ENCODE measurements around the gene GSK3B. TPM values are rescaled to one million over a fixed set of nuclear protein-coding genes. Genes with fewer than 3 reads are reported as not detected.

The GSK3B gene
- total and polyA plus RNA-seq, 10 of the 15 experiments (the other 5 are each of a cell fraction or from before 2014, with no cell fraction given) = 8.5 to 49.8 (median 25.5) TPM

DNA sequence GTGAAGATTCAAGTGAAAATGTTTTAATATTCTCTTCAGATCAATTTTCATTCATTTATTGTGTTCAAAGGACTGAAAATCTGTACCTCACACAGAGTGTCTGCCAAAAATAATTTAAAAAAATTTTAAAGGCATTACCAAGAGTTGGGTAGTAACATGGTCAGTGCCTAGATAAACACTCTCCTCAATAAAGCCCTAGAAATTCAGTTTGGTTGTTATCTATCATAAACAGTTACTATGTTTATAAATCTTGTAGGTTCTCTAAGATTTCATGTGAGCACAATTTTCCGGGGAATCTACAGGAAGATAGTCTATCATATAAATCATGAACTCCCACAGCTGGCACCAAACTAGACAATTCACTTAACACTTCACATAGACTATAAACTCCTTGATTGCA, 128.6 kb downstream of the GSK3B start:
- Histone ChIP-seq H3K9me3 (replicated peaks; ENCODE audit: control insufficient read depth, insufficient read depth, low read length) (peaks cover 4% of the 10 kb centered on the region; the same call in 2 of the 3 replicates), H3K4me2 (ENCODE audit: control insufficient read depth, insufficient read depth) (no peak overlapping the region), H3K36me3 (ENCODE audit: control insufficient read depth in 2 of 2, insufficient read depth in 2 of 2, low read length in 1 of 2) (no peaks in the 10 kb centered on the region; a peak in 1 of 4 replicates), H3K27me3 (replicated peaks in 1 of 2; ENCODE audit: control insufficient read depth in 2 of 2, insufficient read depth in 2 of 2, low read length in 1 of 2) (no peaks in the 10 kb centered on the region), H3K4me1 (ENCODE audit: control insufficient read depth, insufficient read depth, low read length) (no peaks in the 10 kb centered on the region), H3K4me3 (no peak overlapping the region), H2AFZ (ENCODE audit: control insufficient read depth, low read depth, low read length) (no peak overlapping the region), H3K79me2 (ENCODE audit: control insufficient read depth, insufficient read depth, low read length) (peaks cover 31% of the 10 kb centered on the region), H4K20me1 (ENCODE audit: control insufficient read depth, insufficient read depth) (no peaks in the 10 kb centered on the region), H3K27ac (ENCODE audit: control insufficient read depth, insufficient read depth) (no peak overlapping the region), H3K9ac (ENCODE audit: control insufficient read depth, insufficient read depth, low read length) (no peak overlapping the region)
- DNase-seq (ENCODE audit: low read depth, low spot score) = no peak
- no peak for ATAC-seq
- ChIA-PET CTCF (no interaction called here), SMC1A (ENCODE audit: uncharacterized antibody, unreplicated experiment) (interaction anchor here (0.9 to 1.0 kb wide), 2 partner anchors 56 kb away, joined by 3 to 5 read pairs; no protein-coding TSS in a partner anchor), RAD21 (ENCODE audit: unreplicated experiment) (no interaction called here), POLR2A (interaction anchor here (1.0 kb wide), 1 partner anchor 15 kb away, joined by 3 read pairs; no protein-coding TSS in a partner anchor)
- intact Hi-C loops (cut with micrococcal nuclease; ENCODE audit: unreplicated experiment) = no loop called here
- FAIRE-seq = no peak
- no peak for TF ChIP-seq NFYB (IDR thresholded peaks at IDR 0.05; ENCODE audit: insufficient read depth, low read depth, low read length)
- TF ChIP-seq, protein P1, sequence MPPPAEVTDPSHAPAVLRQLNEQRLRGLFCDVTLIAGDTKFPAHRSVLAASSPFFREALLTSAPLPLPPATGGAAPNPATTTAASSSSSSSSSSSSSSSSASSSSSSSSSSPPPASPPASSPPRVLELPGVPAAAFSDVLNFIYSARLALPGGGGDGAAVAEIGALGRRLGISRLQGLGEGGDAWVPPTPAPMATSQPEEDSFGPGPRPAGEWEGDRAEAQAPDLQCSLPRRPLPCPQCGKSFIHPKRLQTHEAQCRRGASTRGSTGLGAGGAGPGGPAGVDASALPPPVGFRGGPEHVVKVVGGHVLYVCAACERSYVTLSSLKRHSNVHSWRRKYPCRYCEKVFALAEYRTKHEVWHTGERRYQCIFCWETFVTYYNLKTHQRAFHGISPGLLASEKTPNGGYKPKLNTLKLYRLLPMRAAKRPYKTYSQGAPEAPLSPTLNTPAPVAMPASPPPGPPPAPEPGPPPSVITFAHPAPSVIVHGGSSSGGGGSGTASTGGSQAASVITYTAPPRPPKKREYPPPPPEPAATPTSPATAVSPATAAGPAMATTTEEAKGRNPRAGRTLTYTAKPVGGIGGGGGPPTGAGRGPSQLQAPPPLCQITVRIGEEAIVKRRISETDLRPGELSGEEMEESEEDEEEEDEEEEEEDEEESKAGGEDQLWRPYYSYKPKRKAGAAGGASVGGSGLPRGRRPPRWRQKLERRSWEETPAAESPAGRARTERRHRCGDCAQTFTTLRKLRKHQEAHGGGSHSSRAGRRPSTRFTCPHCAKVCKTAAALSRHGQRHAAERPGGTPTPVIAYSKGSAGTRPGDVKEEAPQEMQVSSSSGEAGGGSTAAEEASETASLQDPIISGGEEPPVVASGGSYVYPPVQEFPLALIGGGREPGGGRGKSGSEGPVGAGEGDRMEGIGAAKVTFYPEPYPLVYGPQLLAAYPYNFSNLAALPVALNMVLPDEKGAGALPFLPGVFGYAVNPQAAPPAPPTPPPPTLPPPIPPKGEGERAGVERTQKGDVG (CRISPR knock-in tag; IDR thresholded peaks at IDR 0.05) = no peak
- TF ChIP-seq LARP7 (IDR thresholded peaks at IDR 0.05) = no peak
- no peak for TF ChIP-seq ZNF274 (IDR thresholded peaks at IDR 0.05; ENCODE audit: insufficient read depth, insufficient read length)
- TF ChIP-seq MTA3 (IDR thresholded peaks at IDR 0.05; ENCODE audit: borderline replicate concordance, low read length) = no peak
- TF ChIP-seq, protein P2, sequence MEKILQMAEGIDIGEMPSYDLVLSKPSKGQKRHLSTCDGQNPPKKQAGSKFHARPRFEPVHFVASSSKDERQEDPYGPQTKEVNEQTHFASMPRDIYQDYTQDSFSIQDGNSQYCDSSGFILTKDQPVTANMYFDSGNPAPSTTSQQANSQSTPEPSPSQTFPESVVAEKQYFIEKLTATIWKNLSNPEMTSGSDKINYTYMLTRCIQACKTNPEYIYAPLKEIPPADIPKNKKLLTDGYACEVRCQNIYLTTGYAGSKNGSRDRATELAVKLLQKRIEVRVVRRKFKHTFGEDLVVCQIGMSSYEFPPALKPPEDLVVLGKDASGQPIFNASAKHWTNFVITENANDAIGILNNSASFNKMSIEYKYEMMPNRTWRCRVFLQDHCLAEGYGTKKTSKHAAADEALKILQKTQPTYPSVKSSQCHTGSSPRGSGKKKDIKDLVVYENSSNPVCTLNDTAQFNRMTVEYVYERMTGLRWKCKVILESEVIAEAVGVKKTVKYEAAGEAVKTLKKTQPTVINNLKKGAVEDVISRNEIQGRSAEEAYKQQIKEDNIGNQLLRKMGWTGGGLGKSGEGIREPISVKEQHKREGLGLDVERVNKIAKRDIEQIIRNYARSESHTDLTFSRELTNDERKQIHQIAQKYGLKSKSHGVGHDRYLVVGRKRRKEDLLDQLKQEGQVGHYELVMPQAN (conservative IDR thresholded peaks at IDR 0.05) = no peak
- TF ChIP-seq IKZF1 (conservative IDR thresholded peaks at IDR 0.05) = no peak
- no peak for TF ChIP-seq STAT3 (IDR thresholded peaks at IDR 0.05; ENCODE audit: low read depth, low read length)
- no peak for TF ChIP-seq CBX3 (IDR thresholded peaks at IDR 0.05; ENCODE audit: borderline replicate concordance, low read depth)
- TF ChIP-seq FOS (IDR thresholded peaks at IDR 0.05; ENCODE audit: borderline replicate concordance, extremely low read depth, insufficient read length) = no peak
- TF ChIP-seq STAT1 (conservative IDR thresholded peaks at IDR 0.05) = no peak
- no peak for TF ChIP-seq HDGF (IDR thresholded peaks at IDR 0.05)
- TF ChIP-seq TCF7 (IDR thresholded peaks at IDR 0.05; ENCODE audit: borderline replicate concordance) = no peak
- in situ Hi-C loops (cut with MboI) = no loop called here
- 100% methylated on average over 1 of the region's 1 CpG for WGBS (ENCODE audit: insufficient coverage, insufficient replicate concordance, low lambda C conversion rate, missing lambda C conversion rate)
- no TSS peak for BruUV-seq (replicated peaks)
